ENCODE results near the gene OTUD3.

DNA sequence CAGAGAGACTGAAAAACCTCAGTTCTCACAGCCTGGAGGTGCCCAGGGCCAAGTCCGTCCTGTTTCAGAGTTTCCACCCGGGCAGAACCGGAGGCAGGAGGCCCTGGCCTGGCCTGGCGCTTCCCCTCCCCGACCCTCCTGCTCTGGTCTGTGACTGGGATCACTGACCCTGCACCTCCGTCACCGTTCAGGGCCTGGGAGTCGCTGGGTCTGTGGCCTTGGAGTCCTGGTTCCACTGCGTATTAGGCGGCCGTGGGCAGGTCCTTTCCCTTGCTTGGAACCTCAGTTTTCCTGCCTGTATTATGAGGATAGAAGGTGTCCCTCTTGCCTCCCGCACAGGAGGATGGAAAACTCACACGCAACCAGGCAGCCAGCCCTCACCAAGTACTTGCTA is 41.8 kb downstream of the OTUD3 start:
- TF ChIP-seq, protein P1, sequence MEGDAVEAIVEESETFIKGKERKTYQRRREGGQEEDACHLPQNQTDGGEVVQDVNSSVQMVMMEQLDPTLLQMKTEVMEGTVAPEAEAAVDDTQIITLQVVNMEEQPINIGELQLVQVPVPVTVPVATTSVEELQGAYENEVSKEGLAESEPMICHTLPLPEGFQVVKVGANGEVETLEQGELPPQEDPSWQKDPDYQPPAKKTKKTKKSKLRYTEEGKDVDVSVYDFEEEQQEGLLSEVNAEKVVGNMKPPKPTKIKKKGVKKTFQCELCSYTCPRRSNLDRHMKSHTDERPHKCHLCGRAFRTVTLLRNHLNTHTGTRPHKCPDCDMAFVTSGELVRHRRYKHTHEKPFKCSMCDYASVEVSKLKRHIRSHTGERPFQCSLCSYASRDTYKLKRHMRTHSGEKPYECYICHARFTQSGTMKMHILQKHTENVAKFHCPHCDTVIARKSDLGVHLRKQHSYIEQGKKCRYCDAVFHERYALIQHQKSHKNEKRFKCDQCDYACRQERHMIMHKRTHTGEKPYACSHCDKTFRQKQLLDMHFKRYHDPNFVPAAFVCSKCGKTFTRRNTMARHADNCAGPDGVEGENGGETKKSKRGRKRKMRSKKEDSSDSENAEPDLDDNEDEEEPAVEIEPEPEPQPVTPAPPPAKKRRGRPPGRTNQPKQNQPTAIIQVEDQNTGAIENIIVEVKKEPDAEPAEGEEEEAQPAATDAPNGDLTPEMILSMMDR (optimal IDR thresholded peaks at IDR 0.05 in 1 of 3, IDR thresholded peaks at IDR 0.05 in 1 of 3, conservative IDR thresholded peaks at IDR 0.05 in 1 of 3; ENCODE audit: extremely low read depth in 1 of 3, insufficient read depth in 2 of 3, low read length in 3 of 3), result no peak
- TF ChIP-seq EZH2 (IDR thresholded peaks at IDR 0.05; ENCODE audit: low read length), result no peak

Measured in keratinocyte (primary cell).